Motor neuron (in vitro differentiated cells): ENCODE data around the gene ST6GALNAC5. TPM values are rescaled to one million over a fixed set of nuclear protein-coding genes. Genes with fewer than 3 reads are reported as not detected.
A peak's percentile ranks its signal among the peaks of the same experiment; 100 is the strongest.

Source experiments
- ATAC-seq, 8 experiments: fragments of 200-7000 bp; cut with Tn5 transposase; replicated peaks in 6 of 8; 2 replicates each; pipeline ENCODE4 v1.8.0; 2021; ENCODE audit warnings: mild to moderate bottlenecking in 8 of 8, moderate library complexity in 8 of 8
- H3K27ac ChIP-seq, 2 donors: fragments of 250-450 bp; sonication (Bioruptor Pico); 2 replicates each; pipeline ENCODE4 v1.9.0; 2021; ENCODE audit warnings: antibody characterized with exemption in 2 of 2, mild to moderate bottlenecking in 2 of 2, moderate library complexity in 1 of 2
- H3K4me1 ChIP-seq, 2 donors: fragments of 250-450 bp; sonication (Bioruptor Pico); replicated peaks in 1 of 2; 2 replicates each; pipeline ENCODE4 v1.6.1; 2021; ENCODE audit warnings: antibody characterized with exemption in 2 of 2, mild to moderate bottlenecking in 2 of 2, moderate library complexity in 1 of 2
- H3K4me3 ChIP-seq, 5 donors: fragments of 250-450 bp; sonication (Bioruptor Pico); 2 replicates each; pipeline ENCODE4 v1.9.0; 2021; ENCODE audit warnings: antibody characterized with exemption in 5 of 5, mild to moderate bottlenecking in 5 of 5, moderate library complexity in 4 of 5
- WGBS, 10 experiments: fragments of 450-650 bp; shearing (Covaris generic); methylation state at CpG; one replicate each; pipeline ENCODE4 v1.0.0; 2022; 5-methylcytosine and 5-hydroxymethylcytosine counted together
- in situ Hi-C, 9 experiments: fragments of 400-800 bp; cut with MboI; loops; one replicate each; pipeline ENCODE4 v1.15.0; 2021; ENCODE audit warnings: low sequenced_read_pairs in 9 of 9, low pct_unique_long_range_greater_than_20kb in 2 of 9; ENCODE audit not compliant: unreplicated experiment in 9 of 9
- total RNA-seq, 8 experiments: library from RNA; unstranded; fragments of 300-600 nt; gene quantifications; 2 replicates each; pipeline versions ENCODE4 v1.2.3 to v1.2.4, GENCODE V29; 2022

Gene ST6GALNAC5
- total RNA-seq, 8 experiments from 2014 or later: 4.3 to 73.4 (median 25.9) TPM

GRCh38 chr1:77047978-77048614 lies 180.8 kb downstream of the ST6GALNAC5 start:
- in situ Hi-C loops: no loop called here
- 68 to 100% (median 88%) methylated on average over 1 to 3 of the region's 3 CpGs; no CpG with 5 or more reads in 1 of the 10 experiments for WGBS, 10 experiments
- ATAC-seq: no peak

GRCh38 chr1:77048615-77049005 lies 181.3 kb downstream of the ST6GALNAC5 start:
- in situ Hi-C loops: no loop called here
- H3K4me3 ChIP-seq: no peak overlapping the region
- H3K4me1 ChIP-seq: peaks cover 0 to 8% of the 10 kb centered on the region in 2 donors
- no peak overlapping the region for H3K27ac ChIP-seq
- 40 to 100% (median 86%) methylated on average over 1 of the region's 1 CpG; no CpG with 5 or more reads in 2 of the 10 experiments for WGBS, 10 experiments
- ATAC-seq: no peak

More at GRCh38 chr1:77047978-77048614, 180.8 kb downstream of the ST6GALNAC5 start:
- no peak overlapping the region for H3K4me3 ChIP-seq
- H3K4me1 ChIP-seq: peaks cover 0 to 8% of the 10 kb centered on the region in 2 donors
- H3K27ac ChIP-seq: no peak overlapping the region

- peak in 5 of 8 experiments; percentile 27 to 73 (median 50) for ATAC-seq
- H3K4me1 ChIP-seq: peaks cover 0 to 8% of the 10 kb centered on the region in 2 donors
- no peak overlapping the region for H3K4me3 ChIP-seq
- no peak overlapping the region for H3K27ac ChIP-seq
- in situ Hi-C loops: no loop called here
- 0 to 100% (median 63%) methylated on average over 1 of the region's 1 CpG; no CpG with 5 or more reads in 6 of the 10 experiments for WGBS, 10 experiments
These were observed 184.1 kb downstream of the ST6GALNAC5 start for GRCh38 chr1:77051425-77051824.

GRCh38 chr1:77056525-77056924 lies 189.2 kb downstream of the ST6GALNAC5 start:
- no peak overlapping the region for H3K27ac ChIP-seq
- in situ Hi-C loops: no loop called here
- 0 to 100% (median 95%) methylated on average over 1 to 7 of the region's 7 CpGs; no CpG with 5 or more reads in 2 of the 10 experiments for WGBS, 10 experiments
- peaks cover 11% of the 10 kb centered on the region in 2 donors for H3K4me1 ChIP-seq
- peak in 3 of 8 experiments; percentile 30 to 91 (median 88) for ATAC-seq
- no peak overlapping the region for H3K4me3 ChIP-seq

- peak in 1 of 8 experiments; percentile 14 for ATAC-seq
- H3K4me3 ChIP-seq: no peak overlapping the region
- H3K27ac ChIP-seq: no peak overlapping the region
- in situ Hi-C loops: no loop called here
- peaks cover 11 to 12% of the 10 kb centered on the region in 2 donors for H3K4me1 ChIP-seq
- 33 to 100% (median 81%) methylated on average over 1 to 7 of the region's 7 CpGs; no CpG with 5 or more reads in 1 of the 10 experiments for WGBS, 10 experiments
These were observed 190.8 kb downstream of the ST6GALNAC5 start for GRCh38 chr1:77057994-77058585.

- WGBS, 10 experiments: 64 to 95% (median 84%) methylated on average over 2 to 5 of the region's 5 CpGs
- in situ Hi-C loops: no loop called here
- Histone ChIP-seq H3K27ac (no peak overlapping the region), H3K4me3 (no peak overlapping the region), H3K4me1 (peaks cover 11 to 12% of the 10 kb centered on the region in 2 donors)
- no peak for ATAC-seq
These were observed 192.7 kb downstream of the ST6GALNAC5 start for GRCh38 chr1:77060000-77060399.

GRCh38 chr1:77061162-77061561 lies 193.9 kb downstream of the ST6GALNAC5 start:
- Histone ChIP-seq H3K4me3 (no peak overlapping the region), H3K4me1 (peaks cover 11 to 16% of the 10 kb centered on the region in 2 donors), H3K27ac (no peak overlapping the region)
- in situ Hi-C loops: no loop called here
- no peak for ATAC-seq
- 31 to 92% (median 72%) methylated on average over 2 to 3 of the region's 3 CpGs; no CpG with 5 or more reads in 2 of the 10 experiments for WGBS, 10 experiments

GRCh38 chr1:77063118-77063517 lies 195.8 kb downstream of the ST6GALNAC5 start:
- H3K4me3 ChIP-seq: no peak overlapping the region
- WGBS, 10 experiments: 56 to 100% (median 77%) methylated on average over 2 to 4 of the region's 4 CpGs; no CpG with 5 or more reads in 4 of the 10 experiments
- H3K27ac ChIP-seq: no peak overlapping the region
- in situ Hi-C loops: no loop called here
- ATAC-seq: no peak
- H3K4me1 ChIP-seq: peaks cover 11 to 16% of the 10 kb centered on the region in 2 donors

- in situ Hi-C loops: no loop called here
These were observed 197.0 kb downstream of the ST6GALNAC5 start for GRCh38 chr1:77064246-77064645.

GRCh38 chr1:77065693-77066342 lies 198.5 kb downstream of the ST6GALNAC5 start:
- ATAC-seq: peak in 4 of 8 experiments; percentile 30 to 89 (median 84)
- Histone ChIP-seq H3K27ac (no peak overlapping the region), H3K4me3 (no peak overlapping the region), H3K4me1 (peaks cover 3 to 12% of the 10 kb centered on the region in 2 donors)
- in situ Hi-C loops: no loop called here
- WGBS, 10 experiments: 25 to 80% (median 68%) methylated on average over 2 to 7 of the region's 7 CpGs

More at GRCh38 chr1:77064246-77064645, 197.0 kb downstream of the ST6GALNAC5 start:
- 46 to 74% (median 56%) methylated on average over 2 of the region's 2 CpGs; no CpG with 5 or more reads in 5 of the 10 experiments for WGBS, 10 experiments
- peaks cover 11 to 16% of the 10 kb centered on the region in 2 donors for H3K4me1 ChIP-seq
- H3K4me3 ChIP-seq: no peak overlapping the region
- peak in 1 of 8 experiments; percentile 63 for ATAC-seq
- H3K27ac ChIP-seq: no peak overlapping the region

- Histone ChIP-seq H3K4me1 (peaks cover 0 to 4% of the 10 kb centered on the region in 2 donors), H3K27ac (no peak overlapping the region), H3K4me3 (no peak overlapping the region)
- in situ Hi-C loops: no loop called here
- WGBS, 10 experiments: 64 to 100% (median 92%) methylated on average over 1 to 2 of the region's 2 CpGs; no CpG with 5 or more reads in 3 of the 10 experiments
- no peak for ATAC-seq
These were observed 200.7 kb downstream of the ST6GALNAC5 start for GRCh38 chr1:77068013-77068412.

- 45 to 100% (median 81%) methylated on average over 1 to 2 of the region's 2 CpGs for WGBS, 10 experiments
- ATAC-seq: no peak
- Histone ChIP-seq H3K27ac (no peak overlapping the region), H3K4me3 (no peak overlapping the region), H3K4me1 (no peaks in the 10 kb centered on the region)
- in situ Hi-C loops: no loop called here
These were observed 209.5 kb downstream of the ST6GALNAC5 start for GRCh38 chr1:77076759-77077158.

GRCh38 chr1:77081834-77082233 lies 214.6 kb downstream of the ST6GALNAC5 start:
- Histone ChIP-seq H3K27ac (no peak overlapping the region), H3K4me1 (no peaks in the 10 kb centered on the region), H3K4me3 (no peak overlapping the region)
- peak in 1 of 8 experiments; percentile 74 for ATAC-seq
- in situ Hi-C loops: no loop called here
- WGBS, 10 experiments: 50 to 100% (median 75%) methylated on average over 1 to 4 of the region's 4 CpGs; no CpG with 5 or more reads in 1 of the 10 experiments
